A673 (cell line): ENCODE measurements around the gene FTCDNL1. TPM values are rescaled to one million over a fixed set of nuclear protein-coding genes. Genes with fewer than 3 reads are reported as not detected.

Experiments
- BruUV-seq: library from RNA; stranded (reverse); fragments of 400-500 nt; replicated peaks from 2 replicates; lab custom pipeline; 2021; lab: Mats Ljungman, UMichigan
- CTCF ChIA-PET: fragments of 300-600 bp; sonication (Branson Sonifier 250); formaldehyde crosslinking; loops from one replicate; lab custom pipeline; 2022; ENCODE audit warnings: antibody characterized with exemption; lab: Charles Lee
- POLR2A ChIA-PET: fragments of 300-600 bp; sonication (Branson Sonifier 250); formaldehyde crosslinking; loops from one replicate; lab custom pipeline; 2022; ENCODE audit warnings: antibody characterized with exemption; ENCODE audit not compliant: low non-redundant PET; lab: Charles Lee
- DNase-seq: peaks from one replicate; pipeline ENCODE4 v3.0.0-alpha.2; 2015; ENCODE audit warnings: low spot score
- H3K27ac ChIP-seq: fragments of 200-600 bp; sonication (generic); 2 replicates; pipeline ENCODE4 v1.5.1; 2016; ENCODE audit warnings: mixed run types, low read depth, mild to moderate bottlenecking, mixed read lengths, antibody characterized with exemption, low read length; ENCODE audit not compliant: poor library complexity, severe bottlenecking
- H3K27me3 ChIP-seq: fragments of 200-600 bp; sonication (generic); replicated peaks from 2 replicates; pipeline ENCODE4 v1.6.1; 2017; ENCODE audit warnings: mixed run types, low read depth, mild to moderate bottlenecking, mixed read lengths, antibody characterized with exemption, low read length; ENCODE audit not compliant: insufficient read depth, poor library complexity
- H3K36me3 ChIP-seq: fragments of 200-600 bp; sonication (generic); 2 replicates; pipeline ENCODE4 v1.6.1; 2016; ENCODE audit warnings: mixed run types, mild to moderate bottlenecking, mixed read lengths, antibody characterized with exemption, low read length; ENCODE audit not compliant: insufficient read depth, poor library complexity, severe bottlenecking
- H3K4me1 ChIP-seq: fragments of 200-600 bp; sonication (generic); 2 replicates; pipeline ENCODE4 v1.6.1; 2017; ENCODE audit warnings: mixed run types, mild to moderate bottlenecking, mixed read lengths, antibody characterized with exemption, low read length; ENCODE audit not compliant: insufficient read depth, poor library complexity, severe bottlenecking
- H3K4me3 ChIP-seq: fragments of 200-600 bp; sonication (generic); 2 replicates; pipeline ENCODE4 v1.5.1; 2016; ENCODE audit warnings: low read depth, mixed run types, mild to moderate bottlenecking, mixed read lengths, low read length; ENCODE audit not compliant: poor library complexity, severe bottlenecking
- H3K9me3 ChIP-seq: fragments of 200-600 bp; sonication (generic); 2 replicates; pipeline ENCODE4 v1.6.1; 2016; ENCODE audit warnings: mixed run types, low read depth, mild to moderate bottlenecking, mixed read lengths, antibody characterized with exemption, low read length; ENCODE audit not compliant: poor library complexity, severe bottlenecking
- CTCF ChIP-seq: fragments of 300-800, 200-600 bp; sonication (generic); conservative IDR thresholded peaks from 2 replicates; pipeline ENCODE4 v1.5.1; 2017; ENCODE audit warnings: low read depth, mild to moderate bottlenecking, antibody characterized with exemption, low read length, moderate library complexity, mixed read lengths
- EZH2 ChIP-seq: fragments of 200-600 bp; sonication (generic); IDR thresholded peaks from 2 replicates; pipeline ENCODE4 v1.6.1; 2017; ENCODE audit warnings: borderline replicate concordance, low read depth, mild to moderate bottlenecking, mixed read lengths, antibody characterized with exemption, low read length; ENCODE audit not compliant: poor library complexity, severe bottlenecking
- intact Hi-C: fragments of 100-400 bp; cut with micrococcal nuclease; formaldehyde crosslinking; loops from one replicate; pipeline ENCODE4 v1.10.0; 2022; ENCODE audit not compliant: unreplicated experiment
- total RNA-seq: library from RNA; stranded (reverse); gene quantifications from 2 replicates; pipeline ENCODE4 v1.2.3, GENCODE V29; 2021

Gene FTCDNL1
- total RNA-seq, 1 experiment from 2014 or later: 0.88 TPM

- POLR2A ChIA-PET: no interaction called here
- intact Hi-C loops: no loop called here
Measured at GRCh38 chr2:199874209-199874608, 23.2 kb upstream of the FTCDNL1 start.

GRCh38 chr2:199870581-199870980 is 19.6 kb upstream of the FTCDNL1 start:
- no peak overlapping the region for H3K4me3 ChIP-seq
- H3K36me3 ChIP-seq: no peaks in the 10 kb centered on the region
- intact Hi-C loops: no loop called here
- no peaks in the 10 kb centered on the region for H3K27me3 ChIP-seq
- ChIA-PET CTCF (no interaction called here), POLR2A (no interaction called here)
- no peak for TF ChIP-seq CTCF
- no peak for TF ChIP-seq EZH2
- BruUV-seq: no TSS peak
- no peaks in the 10 kb centered on the region for H3K9me3 ChIP-seq
- no peak overlapping the region for H3K27ac ChIP-seq
- DNase-seq: no peak
- H3K4me1 ChIP-seq: peaks cover 22% of the 10 kb centered on the region

More at GRCh38 chr2:199874209-199874608, 23.2 kb upstream of the FTCDNL1 start:
- no peaks in the 10 kb centered on the region for H3K36me3 ChIP-seq
- H3K4me3 ChIP-seq: no peak overlapping the region
- no peak for DNase-seq
- BruUV-seq: no TSS peak
- H3K9me3 ChIP-seq: no peaks in the 10 kb centered on the region
- CTCF ChIA-PET: no interaction called here
- no peak overlapping the region for H3K27ac ChIP-seq
- TF ChIP-seq CTCF (no peak), EZH2 (no peak)
- H3K4me1 ChIP-seq: peaks cover 13% of the 10 kb centered on the region
- no peaks in the 10 kb centered on the region for H3K27me3 ChIP-seq

- DNase-seq: no peak
- Histone ChIP-seq H3K4me3 (no peak overlapping the region), H3K9me3 (no peaks in the 10 kb centered on the region), H3K36me3 (no peaks in the 10 kb centered on the region), H3K27ac (peak overlapping the region; percentile 39), H3K27me3 (no peaks in the 10 kb centered on the region), H3K4me1 (peaks cover 22% of the 10 kb centered on the region)
- BruUV-seq: no TSS peak
- ChIA-PET POLR2A (no interaction called here), CTCF (no interaction called here)
- no peak for TF ChIP-seq EZH2
- TF ChIP-seq CTCF: no peak
- intact Hi-C loops: loop anchor here (10.0 kb wide), 1 partner anchor 395 kb away; no protein-coding TSS in a partner anchor
Measured at GRCh38 chr2:199869653-199870052, 18.7 kb upstream of the FTCDNL1 start.
